PC-9 (cell line): ENCODE results near the gene GPC5. TPM values are rescaled to one million over a fixed set of nuclear protein-coding genes. Genes with fewer than 3 reads are reported as not detected.

Experiments
- BruUV-seq: library from RNA; stranded (reverse); fragments of 400-500 nt; replicated peaks from 2 replicates; lab custom pipeline; 2021; lab: Mats Ljungman, UMichigan
- CTCF ChIA-PET: fragments of 300-600 bp; sonication (Branson Sonifier 250); formaldehyde crosslinking; loops from one replicate; lab custom pipeline; 2022; ENCODE audit warnings: antibody characterized with exemption; lab: Charles Lee
- POLR2A ChIA-PET: fragments of 300-600 bp; sonication (Branson Sonifier 250); formaldehyde crosslinking; loops from one replicate; lab custom pipeline; 2022; ENCODE audit warnings: antibody characterized with exemption; ENCODE audit not compliant: unreplicated experiment; lab: Charles Lee
- DNase-seq, 2 experiments: peaks; one replicate each; pipeline versions ENCODE4 v3.0.0 to v3.0.0-alpha.2; 2015 to 2022; ENCODE audit warnings: mixed read lengths in 1 of 2
- H2AFZ ChIP-seq: fragments of 200-600 bp; sonication (generic); 2 replicates; pipeline ENCODE4 v1.8.1; 2017; ENCODE audit warnings: antibody characterized with exemption
- H3F3A ChIP-seq: fragments of 200-600 bp; sonication (generic); 2 replicates; pipeline ENCODE4 v1.8.1; 2017; ENCODE audit warnings: antibody characterized with exemption, mild to moderate bottlenecking, low read depth; ENCODE audit not compliant: insufficient read depth
- H3K27ac ChIP-seq: fragments of 200-600 bp; sonication (generic); 2 replicates; pipeline ENCODE4 v1.6.1; 2016; ENCODE audit warnings: mixed run types
- H3K27me3 ChIP-seq: fragments of 200-600 bp; sonication (generic); 2 replicates; pipeline ENCODE4 v1.6.1; 2016; ENCODE audit warnings: low read depth, mixed run types; ENCODE audit not compliant: insufficient read depth
- H3K36me3 ChIP-seq: fragments of 200-600 bp; sonication (generic); 2 replicates; pipeline ENCODE4 v1.6.1; 2016; ENCODE audit warnings: low read depth, mixed run types
- H3K4me1 ChIP-seq: fragments of 200-600 bp; sonication (generic); replicated peaks from 2 replicates; pipeline ENCODE4 v1.6.1; 2016; ENCODE audit warnings: mixed run types; ENCODE audit not compliant: insufficient read depth
- H3K4me2 ChIP-seq: fragments of 200-600 bp; sonication (generic); 2 replicates; pipeline ENCODE4 v1.6.1; 2017; ENCODE audit warnings: mixed run types
- H3K4me3 ChIP-seq: fragments of 200-600 bp; sonication (generic); 2 replicates; pipeline ENCODE4 v1.6.1; 2016; ENCODE audit warnings: mixed run types
- H3K79me2 ChIP-seq: fragments of 200-600 bp; sonication (generic); 2 replicates; pipeline ENCODE4 v1.6.1; 2017; ENCODE audit warnings: low read depth, mixed run types
- H3K9me2 ChIP-seq: fragments of 200-600 bp; sonication (generic); 2 replicates; pipeline ENCODE4 v1.8.1; 2017; ENCODE audit warnings: mild to moderate bottlenecking; ENCODE audit not compliant: insufficient read depth
- H3K9me3 ChIP-seq: fragments of 200-600 bp; sonication (generic); 2 replicates; pipeline ENCODE4 v1.8.1; 2016; ENCODE audit warnings: low read depth; ENCODE audit not compliant: insufficient read depth
- H4K20me1 ChIP-seq: fragments of 200-600 bp; sonication (generic); 2 replicates; pipeline ENCODE4 v1.8.1; 2017; ENCODE audit not compliant: insufficient read depth
- CTCF ChIP-seq: fragments of 200-600 bp; sonication (generic); conservative IDR thresholded peaks from 2 replicates; pipeline ENCODE4 v1.6.1; 2017; ENCODE audit warnings: mixed run types, antibody characterized with exemption, mild to moderate bottlenecking, moderate library complexity
- EZH2 ChIP-seq: fragments of 200-600 bp; sonication (generic); IDR thresholded peaks from 2 replicates; pipeline ENCODE4 v1.8.0; 2017; ENCODE audit warnings: antibody characterized with exemption, low read depth
- intact Hi-C: fragments of 100-400 bp; cut with micrococcal nuclease; formaldehyde crosslinking; loops from one replicate; pipeline ENCODE4 v1.10.0; 2022; ENCODE audit not compliant: unreplicated experiment
- total RNA-seq: library from RNA; stranded (reverse); gene quantifications from 2 replicates; pipeline ENCODE4 v1.2.3, GENCODE V29; 2021

Gene GPC5
- total RNA-seq, 1 experiment from 2014 or later: not detected

GRCh38 chr13:91397595-91397994, 826 bp upstream of the GPC5 start:
- Histone ChIP-seq H3K9me3 (no peaks in the 10 kb centered on the region), H4K20me1 (no peaks in the 10 kb centered on the region), H3K27ac (no peak overlapping the region), H3K4me2 (no peak overlapping the region), H3F3A (no peaks in the 10 kb centered on the region), H3K27me3 (peaks cover 16% of the 10 kb centered on the region; the same call in 1 of the 2 replicates), H2AFZ (no peak overlapping the region), H3K9me2 (peaks cover 1% of the 10 kb centered on the region; the same call in 1 of the 2 replicates), H3K79me2 (no peaks in the 10 kb centered on the region), H3K4me1 (no peaks in the 10 kb centered on the region), H3K36me3 (no peaks in the 10 kb centered on the region), H3K4me3 (no peak overlapping the region)
- BruUV-seq: no TSS peak
- no peak for DNase-seq
- intact Hi-C loops: no loop called here
- TF ChIP-seq EZH2 (no peak), CTCF (no peak)
- CTCF ChIA-PET: no interaction called here
- POLR2A ChIA-PET: interaction anchor here (0.6 kb wide), 1 partner anchor 62 kb away, joined by 3 read pairs; no protein-coding TSS in a partner anchor

- Histone ChIP-seq H3K27me3 (peaks cover 16% of the 10 kb centered on the region; the same call in 1 of the 2 replicates), H3K9me3 (no peaks in the 10 kb centered on the region), H3K4me3 (no peak overlapping the region), H3K9me2 (peaks cover 3% of the 10 kb centered on the region; the same call in 1 of the 2 replicates), H4K20me1 (no peaks in the 10 kb centered on the region), H3F3A (no peaks in the 10 kb centered on the region), H3K27ac (no peak overlapping the region), H3K79me2 (no peaks in the 10 kb centered on the region), H3K36me3 (no peaks in the 10 kb centered on the region), H3K4me1 (no peaks in the 10 kb centered on the region), H3K4me2 (no peak overlapping the region), H2AFZ (no peak overlapping the region)
- BruUV-seq: no TSS peak
- POLR2A ChIA-PET: no interaction called here
- CTCF ChIA-PET: interaction anchor here (1.0 kb wide), 1 partner anchor 18 kb away, joined by 4 read pairs; no protein-coding TSS in a partner anchor
- TF ChIP-seq EZH2 (no peak), CTCF (no peak)
- intact Hi-C loops: no loop called here
- DNase-seq: no peak
These were observed 1.0 kb downstream of the GPC5 start for GRCh38 chr13:91399189-91400062.

GRCh38 chr13:91400063-91400399, 1.6 kb downstream of the GPC5 start:
- no TSS peak for BruUV-seq
- no peak overlapping the region for H3K4me2 ChIP-seq

More at GRCh38 chr13:91400063-91400399, 1.6 kb downstream of the GPC5 start:
- no peaks in the 10 kb centered on the region for H3F3A ChIP-seq
- no peaks in the 10 kb centered on the region for H3K36me3 ChIP-seq
- H3K9me3 ChIP-seq: no peaks in the 10 kb centered on the region
- H2AFZ ChIP-seq: no peak overlapping the region
- TF ChIP-seq EZH2 (no peak), CTCF (no peak)
- H3K27ac ChIP-seq: no peak overlapping the region
- no peaks in the 10 kb centered on the region for H3K79me2 ChIP-seq
- peaks cover 16% of the 10 kb centered on the region; the same call in 1 of the 2 replicates for H3K27me3 ChIP-seq
- CTCF ChIA-PET: no interaction called here
- intact Hi-C loops: no loop called here
- H3K9me2 ChIP-seq: peaks cover 3% of the 10 kb centered on the region; the same call in 1 of the 2 replicates
- POLR2A ChIA-PET: no interaction called here
- H3K4me3 ChIP-seq: no peak overlapping the region
- DNase-seq: no peak
- no peaks in the 10 kb centered on the region for H3K4me1 ChIP-seq
- H4K20me1 ChIP-seq: no peaks in the 10 kb centered on the region
